NCI-H1105 treated with DMSO at 0.1 percent for 48 hours (cell line): ENCODE measurements around the gene NALCN.

Experiments
- DNase-seq: peaks from one replicate; lab custom pipeline; 2025; lab: John Stamatoyannopoulos, UW

The NALCN gene

DNA sequence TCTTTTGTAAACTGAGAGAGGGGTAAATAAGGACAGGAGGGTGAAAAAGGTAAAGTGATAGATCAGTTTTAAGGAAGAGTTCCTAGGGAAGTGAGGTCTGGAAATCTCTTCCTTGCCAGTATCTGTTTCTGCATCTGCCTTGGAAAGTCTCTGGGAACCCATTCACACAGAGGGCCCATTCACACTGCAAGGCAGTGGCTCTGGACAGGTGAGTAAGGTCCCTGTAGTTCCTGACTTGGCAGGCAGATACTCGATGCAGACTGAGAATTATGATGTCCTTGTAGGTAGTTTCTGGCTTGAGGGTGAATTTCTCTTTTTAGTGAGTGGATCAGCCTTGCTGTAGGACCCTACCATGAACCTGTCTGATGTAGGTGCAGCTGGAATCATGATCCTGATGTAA is 293.3 kb downstream of the NALCN start:
- no peak for DNase-seq

DNA sequence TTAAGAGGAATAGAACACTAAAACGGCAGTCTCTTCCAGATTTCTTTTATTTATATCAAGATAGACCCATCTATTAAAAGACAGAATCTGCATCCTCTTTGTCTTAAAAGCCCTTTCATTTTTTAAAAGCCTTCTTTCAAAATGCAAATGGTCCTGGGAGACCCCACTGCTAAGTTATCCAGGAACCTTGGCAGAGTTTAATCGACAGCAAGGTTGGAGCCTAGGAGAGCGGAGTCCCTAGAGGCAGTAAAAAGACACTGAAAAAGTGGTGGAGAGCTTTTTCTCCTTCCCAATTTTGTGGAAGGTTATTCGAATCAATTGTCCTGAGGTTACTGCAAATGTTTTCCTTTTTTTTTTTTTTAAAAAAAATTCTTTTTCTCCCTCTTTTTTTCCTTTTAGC is 294.7 kb downstream of the NALCN start:
- no peak for DNase-seq

- no peak for DNase-seq
Observed at GRCh38 chr13:101120007-101120406, 296.3 kb downstream of the NALCN start.

DNA sequence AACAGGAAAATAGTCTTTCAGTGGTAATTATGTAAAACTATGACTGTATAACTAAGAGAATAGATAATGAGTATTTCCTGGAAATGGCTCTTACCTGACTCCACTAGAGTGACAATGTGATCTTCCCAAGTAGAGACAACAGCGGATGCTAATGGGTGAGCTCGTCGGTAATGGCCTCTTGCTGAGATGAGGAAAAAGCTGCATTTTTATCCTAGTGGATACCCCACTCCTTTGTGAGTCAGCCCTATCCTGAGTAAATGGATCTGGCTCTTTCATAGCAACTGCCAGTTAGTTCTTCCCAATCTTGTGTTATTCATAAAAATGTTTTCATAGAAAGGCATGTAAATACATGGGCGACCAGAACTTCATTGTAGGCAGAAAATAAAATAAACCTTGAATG is 299.5 kb downstream of the NALCN start:
- no peak for DNase-seq

GRCh38 chr13:101116341-101116740 is 300.0 kb downstream of the NALCN start:
- no peak for DNase-seq

GRCh38 chr13:101115762-101116171 is 300.5 kb downstream of the NALCN start:
- DNase-seq: no peak

GRCh38 chr13:101111894-101112293 is 304.4 kb downstream of the NALCN start:
- no peak for DNase-seq

GRCh38 chr13:101109005-101109404 is 307.3 kb downstream of the NALCN start:
- no peak for DNase-seq

- no peak for DNase-seq
Observed at GRCh38 chr13:101098873-101099272, 317.4 kb downstream of the NALCN start.

DNA sequence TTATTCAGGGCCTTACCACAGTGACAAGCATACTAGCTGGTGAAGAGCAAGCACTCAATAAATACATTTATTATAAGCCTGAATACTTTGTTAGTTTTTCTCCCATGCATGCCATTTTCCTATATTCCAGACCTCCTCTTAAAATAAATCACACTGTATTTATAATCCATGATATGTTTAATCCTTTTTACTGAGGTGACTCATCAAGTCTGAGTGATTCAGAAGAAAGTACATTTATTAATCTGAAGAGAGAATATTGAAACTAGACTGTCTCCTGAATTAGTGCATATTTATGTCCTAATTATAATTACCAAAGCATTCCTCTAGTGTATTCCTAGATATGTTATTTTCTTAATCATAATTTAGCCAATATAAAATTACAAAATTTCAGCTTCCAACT is 323.3 kb downstream of the NALCN start:
- DNase-seq: no peak

DNA sequence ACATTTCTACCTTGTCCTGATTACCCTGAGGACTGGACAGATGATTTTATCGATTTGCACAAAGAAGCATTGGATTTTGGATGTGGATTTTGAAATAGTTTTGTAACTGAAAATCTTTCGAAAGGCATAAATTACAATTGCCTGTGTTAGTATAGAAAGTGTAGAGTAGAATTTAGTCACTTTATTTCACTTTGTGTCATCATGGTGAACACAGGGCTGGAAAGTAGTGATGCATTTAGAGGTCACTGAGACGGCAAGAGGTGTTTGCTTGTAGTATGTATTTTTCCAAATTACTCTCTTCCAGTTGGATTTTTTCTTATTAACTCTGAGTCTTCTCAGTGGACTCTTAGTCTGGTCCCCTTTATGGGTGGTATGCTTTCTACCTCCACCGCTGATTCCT is 326.0 kb downstream of the NALCN start:
- DNase-seq: no peak

- no peak for DNase-seq
Observed at GRCh38 chr13:101085551-101085950, 330.8 kb downstream of the NALCN start.

- no peak for DNase-seq
Observed at GRCh38 chr13:101082441-101082840, 333.9 kb downstream of the NALCN start.

DNA sequence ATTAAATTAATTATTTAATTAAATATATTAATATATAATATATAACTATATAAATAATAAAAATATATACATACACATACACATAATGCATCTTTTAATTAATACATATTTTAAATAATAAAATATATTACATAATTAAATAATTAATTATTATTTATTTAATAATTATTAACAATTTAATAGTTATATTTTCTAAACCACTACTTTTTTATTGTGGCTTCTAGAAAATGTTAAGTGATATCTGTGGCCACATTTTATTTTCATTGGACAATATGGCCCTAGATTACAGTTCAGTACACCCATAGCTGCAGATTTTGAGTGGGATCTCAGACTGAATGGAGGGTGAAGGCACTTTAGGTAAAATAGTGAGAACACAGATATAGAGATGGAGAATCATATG is 335.7 kb downstream of the NALCN start:
- no peak for DNase-seq

DNA sequence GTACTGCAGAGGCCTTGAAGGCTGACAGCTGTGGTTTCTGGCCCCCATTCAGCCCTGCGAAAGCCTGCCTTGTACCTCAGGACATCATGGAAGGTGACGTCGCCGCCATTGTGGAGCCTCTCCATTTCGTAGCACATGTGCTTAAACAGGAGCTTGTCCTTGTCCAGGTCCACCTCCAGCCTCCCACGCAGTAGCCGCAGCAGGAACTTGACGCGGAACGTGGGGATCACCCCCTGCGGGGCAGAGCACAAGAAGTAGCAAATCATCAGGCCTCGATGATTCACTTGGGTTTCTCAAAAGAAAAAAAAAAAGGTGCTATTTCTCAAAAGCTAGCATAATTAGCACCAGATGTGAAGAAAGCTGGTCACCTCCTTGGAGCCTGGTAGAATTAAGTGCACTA is 351.0 kb downstream of the NALCN start:
- DNase-seq: no peak

DNA sequence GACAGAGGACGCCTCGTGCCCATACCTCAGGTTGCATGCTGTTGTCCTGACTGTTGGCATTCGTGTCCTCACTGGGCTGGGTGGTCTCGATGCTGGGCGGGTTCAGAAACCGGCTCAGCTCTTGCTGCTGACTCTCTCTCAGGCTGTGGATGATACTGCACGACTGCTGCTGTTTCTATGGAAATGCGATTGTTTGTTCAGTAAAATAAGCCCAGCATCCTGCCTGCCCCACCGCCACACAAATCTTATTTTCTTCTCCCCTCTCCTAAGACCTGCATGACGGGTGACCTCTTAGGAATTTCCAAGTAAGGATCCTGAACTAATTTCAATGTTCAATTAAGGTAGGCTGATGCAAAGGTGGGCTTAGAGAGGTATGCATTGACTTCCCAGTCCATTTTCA is 356.5 kb downstream of the NALCN start:
- DNase-seq: no peak

DNA sequence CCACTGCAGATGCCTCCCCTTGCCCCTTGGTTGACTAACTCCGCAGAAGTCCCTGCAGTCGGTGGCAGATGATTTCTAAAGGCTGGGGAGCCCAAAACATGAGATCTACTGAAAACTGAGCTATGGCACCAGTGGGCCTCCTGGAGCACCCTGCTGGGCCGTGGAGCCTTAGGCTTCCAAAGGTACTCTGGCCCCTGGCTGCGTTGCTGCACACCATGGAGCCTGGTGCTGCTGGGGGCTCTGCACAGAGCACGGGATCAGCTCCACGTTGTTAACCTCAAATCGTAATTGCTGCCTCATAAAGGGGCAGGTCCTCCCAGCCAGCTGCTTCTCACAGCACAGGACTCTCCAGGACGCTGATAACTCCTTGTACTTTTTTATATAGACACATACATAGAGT is 357.5 kb downstream of the NALCN start:
- no peak for DNase-seq

- no peak for DNase-seq
Observed at GRCh38 chr13:101053301-101054093, 362.8 kb downstream of the NALCN start.

DNA sequence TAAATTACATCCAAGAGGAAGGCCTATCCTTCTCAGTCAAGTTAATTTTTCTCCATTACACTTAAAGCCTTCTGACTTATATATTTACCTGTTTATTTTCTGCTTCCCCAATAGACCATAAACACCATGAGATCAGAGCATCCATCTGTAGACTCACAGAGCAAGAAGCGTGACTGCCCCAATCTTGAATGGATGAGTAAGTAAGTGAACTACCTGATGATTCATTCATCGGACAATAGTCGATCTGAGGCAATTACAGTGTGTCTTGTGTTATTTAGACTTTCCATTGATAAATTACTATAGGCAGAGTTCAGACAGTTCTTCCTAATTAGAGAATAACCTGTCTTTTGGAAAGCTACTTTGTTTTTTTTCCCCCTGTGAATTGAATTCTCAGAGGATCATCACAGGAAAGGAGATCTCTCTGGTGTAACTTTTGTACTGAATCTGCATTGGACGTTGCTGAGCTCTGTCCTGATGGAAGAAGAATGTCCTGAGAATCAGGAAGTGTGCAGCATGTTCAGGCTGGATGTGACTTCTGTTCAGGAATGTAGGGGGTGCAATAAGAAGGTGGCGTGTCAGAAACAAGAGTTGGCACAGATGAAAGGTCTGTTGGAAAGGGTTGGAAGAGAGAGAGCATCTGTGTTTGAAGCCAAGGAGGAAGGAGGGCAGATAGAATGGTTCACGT is 367.0 kb downstream of the NALCN start:
- no peak for DNase-seq

- no peak for DNase-seq
Observed at GRCh38 chr13:101036546-101036945, 379.8 kb downstream of the NALCN start.

DNA sequence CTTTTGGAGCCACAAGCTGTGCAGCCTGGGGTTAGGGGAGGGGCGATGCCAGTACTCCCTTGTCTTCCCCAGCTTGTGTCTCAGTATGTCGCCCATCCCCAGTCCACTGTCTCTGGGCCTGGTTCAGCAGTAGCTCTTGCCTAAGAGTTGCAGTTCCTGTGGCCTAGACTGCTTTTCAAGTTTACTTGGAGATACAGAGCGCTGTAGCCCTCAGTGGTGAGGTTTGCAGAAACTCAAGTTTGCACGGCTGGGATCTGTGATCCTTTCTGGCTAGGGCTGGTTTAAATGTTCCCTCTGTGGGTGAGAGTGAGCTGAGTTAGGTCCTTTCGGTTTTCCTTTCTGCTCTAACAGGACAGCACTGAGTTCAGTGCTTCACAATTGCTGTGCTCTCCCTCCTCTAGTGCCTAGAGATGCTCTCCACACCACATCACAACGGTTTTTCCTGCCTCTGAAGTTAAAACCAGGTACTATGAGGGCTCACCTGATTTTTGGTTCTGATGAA is 381.1 kb downstream of the NALCN start:
- no peak for DNase-seq

GRCh38 chr13:101026736-101027398 is 389.4 kb downstream of the NALCN start:
- no peak for DNase-seq

DNA sequence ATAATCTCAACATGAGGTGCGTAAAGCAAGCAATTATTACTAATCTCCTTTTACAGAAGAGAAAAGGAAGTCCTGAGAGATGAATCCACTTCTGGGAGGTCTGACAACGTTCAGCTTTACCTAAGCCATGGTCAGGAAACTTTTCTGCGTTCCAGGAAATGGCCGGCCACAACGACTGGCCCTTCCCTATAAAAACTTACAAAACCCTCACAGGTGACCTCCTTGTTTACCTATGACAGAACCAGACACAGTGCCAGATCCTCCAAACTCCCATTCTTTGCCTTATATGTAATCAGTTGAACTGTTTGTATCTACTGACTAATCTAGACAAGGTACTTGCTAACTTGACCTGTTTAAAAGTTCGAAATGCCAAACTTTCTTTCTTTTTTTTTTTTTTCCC is 390.0 kb downstream of the NALCN start:
- DNase-seq: no peak
